GM19372 (cell line): ENCODE data around the gene RIMS3.
"Not testable (repeated sequence)": the region's sequence is repeated elsewhere in the genome, so short reads cannot be mapped to it uniquely, and the experiment has no call there.

Experiments used
- ATAC-seq: cut with Tn5 transposase; IDR thresholded peaks from one replicate; pipeline ENCODE4 v1.9.1; 2021; ENCODE audit warnings: mild to moderate bottlenecking, low read depth, moderate library complexity; ENCODE audit not compliant: unreplicated experiment

Gene RIMS3

DNA sequence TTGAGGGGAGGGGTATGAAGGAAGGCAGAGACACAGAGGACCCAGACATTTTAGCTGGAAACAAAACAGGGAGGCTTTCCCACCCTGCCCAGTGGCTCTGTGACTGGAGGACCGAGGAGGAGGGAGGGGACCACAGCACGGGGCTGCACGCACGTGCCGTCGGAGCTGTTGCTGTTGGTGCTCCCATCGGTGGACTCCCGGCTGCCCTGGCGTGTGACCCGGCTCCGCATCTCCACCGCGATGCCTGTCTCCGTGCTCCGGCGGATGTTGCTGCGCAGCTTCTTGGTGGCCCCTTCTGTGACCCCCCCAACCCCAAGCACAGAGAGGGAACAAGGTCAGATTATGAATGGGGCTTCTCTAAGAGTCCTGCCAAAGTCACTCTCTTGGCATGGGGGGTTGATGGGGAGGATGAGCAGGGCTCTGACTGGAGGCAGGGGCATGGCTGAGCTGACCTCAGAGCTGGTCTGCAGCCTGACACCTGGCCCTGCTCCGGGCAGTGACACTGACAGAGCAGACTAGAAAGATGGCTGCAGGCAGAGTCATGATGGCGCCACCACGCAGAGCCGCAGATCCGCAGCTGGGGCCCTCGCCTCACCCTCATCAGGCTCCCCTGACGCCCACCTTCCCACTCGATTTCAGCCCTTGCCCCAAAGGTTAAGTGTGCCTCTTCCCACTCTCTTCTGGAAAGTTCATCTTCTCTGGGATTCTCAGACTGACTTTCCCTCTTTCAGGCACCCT is 29.6 kb downstream of the RIMS3 start:
- no peak for ATAC-seq

DNA sequence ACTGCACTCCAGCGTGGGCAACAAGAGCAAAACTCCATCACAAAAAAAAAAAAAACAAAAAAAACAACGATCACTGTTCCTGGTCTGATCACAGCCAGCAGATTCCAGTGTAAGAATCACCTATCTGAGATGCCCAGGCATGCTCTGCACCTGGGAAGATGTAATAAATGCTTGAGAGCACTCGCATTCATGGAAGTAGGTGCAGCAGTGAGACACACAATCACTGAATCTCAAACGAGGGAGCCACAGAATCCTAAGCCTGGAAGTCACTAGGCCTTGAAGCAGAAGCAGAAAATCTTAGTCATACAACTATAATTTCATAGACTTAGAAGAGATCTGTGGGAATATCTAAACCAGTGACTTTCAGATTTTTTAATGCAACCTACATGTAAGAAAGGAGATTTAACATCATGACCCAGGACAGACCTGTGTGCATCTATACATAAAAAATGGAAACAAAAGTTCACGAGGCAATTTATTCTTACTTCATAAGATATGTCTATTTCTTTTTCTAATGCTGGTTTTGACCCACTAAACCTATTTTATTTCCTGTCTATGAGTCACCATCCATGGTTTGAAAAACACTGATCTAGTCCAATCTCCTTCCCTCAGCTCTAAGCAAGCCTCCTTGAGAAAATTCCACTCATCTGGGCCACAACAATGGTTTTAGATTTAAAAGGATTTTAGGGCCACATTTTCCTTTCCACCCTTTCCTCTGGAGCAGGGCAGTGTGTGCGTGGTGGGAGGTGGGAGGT is 30.4 kb downstream of the RIMS3 start:
- ATAC-seq: no peak

DNA sequence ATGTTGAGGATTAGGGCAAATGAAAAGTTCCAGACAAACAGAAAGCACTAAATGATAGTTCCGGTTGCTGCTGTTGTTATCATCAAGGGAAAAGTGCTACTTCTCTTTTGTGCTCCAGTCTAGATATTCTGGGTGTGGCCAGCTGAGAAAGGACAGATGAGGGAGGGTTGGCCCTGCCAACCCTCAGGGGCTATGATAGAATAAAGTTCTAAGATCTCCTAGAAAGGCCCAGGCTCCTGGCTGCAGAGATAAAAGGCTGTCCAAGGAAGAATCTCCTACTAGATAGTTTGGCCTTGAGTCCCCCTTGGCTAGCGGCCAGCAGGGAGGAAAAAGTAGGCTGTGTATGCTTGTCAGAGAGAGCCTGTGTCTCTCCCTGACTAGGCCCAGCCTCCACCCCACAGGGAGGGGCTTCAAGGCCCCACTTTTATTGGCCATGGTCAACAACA is 31.5 kb downstream of the RIMS3 start:
- no peak for ATAC-seq

DNA sequence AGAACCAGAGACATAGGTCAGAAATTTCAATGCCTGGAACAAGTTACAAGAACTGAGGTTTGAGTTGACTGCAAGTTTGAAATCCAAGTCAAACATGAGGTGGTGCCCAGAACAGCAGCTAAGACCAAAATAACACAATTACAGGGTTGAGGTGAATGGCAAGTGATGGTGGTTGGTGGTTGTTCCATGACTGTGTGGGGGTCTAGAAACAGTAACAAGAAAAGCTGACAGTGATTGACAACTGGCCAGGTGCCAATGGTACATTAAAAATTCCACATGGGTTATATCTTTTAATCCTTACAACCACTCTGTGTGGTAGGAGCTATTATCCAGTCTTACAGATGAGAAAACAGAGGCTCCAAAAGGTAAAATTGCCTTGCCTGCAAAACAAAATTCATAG is 32.0 kb downstream of the RIMS3 start:
- no peak for ATAC-seq

DNA sequence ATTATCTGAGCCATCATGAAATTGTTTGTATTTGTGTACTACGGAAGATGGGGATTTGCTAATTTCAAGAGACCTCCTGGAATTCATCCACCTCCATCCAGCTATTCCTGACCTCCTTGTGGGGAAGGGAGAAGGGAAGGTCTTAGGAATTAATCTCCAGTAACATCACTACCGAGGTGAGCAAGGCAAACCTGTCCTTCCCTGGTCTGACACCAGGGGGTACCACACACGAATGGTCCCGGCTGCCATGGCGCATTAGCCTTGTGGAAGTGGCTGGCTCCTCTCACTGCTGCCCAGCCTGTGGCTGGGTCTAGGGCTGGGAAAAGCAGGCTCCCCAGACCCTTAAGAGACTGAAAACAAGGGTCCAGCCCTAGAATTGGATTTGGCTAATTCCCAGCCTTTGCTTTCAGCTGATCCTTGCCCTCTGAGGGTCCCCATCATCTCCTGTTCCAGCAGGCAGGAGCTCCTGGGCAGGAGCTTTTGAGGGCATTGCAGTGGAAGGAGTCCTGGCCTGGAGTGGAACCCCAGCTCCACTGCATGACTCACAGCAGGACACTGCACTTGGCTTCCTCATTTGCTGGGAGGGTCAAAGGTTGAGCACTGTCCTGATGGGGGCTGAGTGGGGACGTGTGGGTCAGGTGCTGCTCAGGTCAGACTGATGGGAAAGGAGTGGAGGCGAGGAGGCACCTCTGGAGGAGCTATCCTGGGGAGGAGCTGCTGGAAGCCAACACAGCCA is 34.8 kb downstream of the RIMS3 start:
- no peak for ATAC-seq

DNA sequence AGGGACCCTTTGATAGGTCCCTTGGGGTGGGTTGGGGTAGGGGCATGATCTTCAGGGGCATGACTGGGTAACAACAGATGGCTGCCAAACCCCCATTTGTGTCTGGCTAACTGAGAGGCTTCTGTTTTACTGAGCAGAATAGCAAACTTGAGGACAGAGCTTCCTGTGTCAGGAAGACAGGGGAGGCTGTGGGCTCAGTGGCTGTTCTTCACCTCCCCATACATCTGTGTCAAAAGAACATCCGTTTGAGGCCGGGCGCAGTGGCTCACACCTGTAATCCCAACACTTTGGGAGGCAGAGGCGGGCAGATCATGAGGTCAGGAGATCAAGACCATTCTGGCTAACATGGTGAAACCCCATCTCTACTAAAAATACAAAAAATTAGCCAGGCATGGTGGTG is 35.9 kb downstream of the RIMS3 start:
- not testable (repeated sequence) for ATAC-seq

DNA sequence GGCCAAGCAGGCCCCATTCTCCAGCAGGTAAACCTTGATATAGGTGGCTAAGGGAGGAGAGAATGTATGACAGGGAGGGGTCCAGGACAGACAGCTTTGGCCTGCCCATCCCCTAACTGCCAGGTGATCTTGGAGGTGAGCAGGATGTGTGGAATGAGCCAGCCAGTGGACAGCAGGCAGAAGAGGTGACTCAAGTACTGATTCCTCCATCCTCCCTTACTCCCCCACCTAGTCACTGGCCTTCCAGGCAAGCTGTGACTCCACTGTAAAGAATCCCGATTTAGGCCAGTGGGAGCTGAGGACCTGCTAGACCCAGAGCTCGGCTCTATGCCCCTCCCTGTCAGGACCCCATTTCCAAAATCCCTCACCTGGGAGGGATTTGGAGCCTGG is 36.6 kb downstream of the RIMS3 start:
- ATAC-seq: no peak

DNA sequence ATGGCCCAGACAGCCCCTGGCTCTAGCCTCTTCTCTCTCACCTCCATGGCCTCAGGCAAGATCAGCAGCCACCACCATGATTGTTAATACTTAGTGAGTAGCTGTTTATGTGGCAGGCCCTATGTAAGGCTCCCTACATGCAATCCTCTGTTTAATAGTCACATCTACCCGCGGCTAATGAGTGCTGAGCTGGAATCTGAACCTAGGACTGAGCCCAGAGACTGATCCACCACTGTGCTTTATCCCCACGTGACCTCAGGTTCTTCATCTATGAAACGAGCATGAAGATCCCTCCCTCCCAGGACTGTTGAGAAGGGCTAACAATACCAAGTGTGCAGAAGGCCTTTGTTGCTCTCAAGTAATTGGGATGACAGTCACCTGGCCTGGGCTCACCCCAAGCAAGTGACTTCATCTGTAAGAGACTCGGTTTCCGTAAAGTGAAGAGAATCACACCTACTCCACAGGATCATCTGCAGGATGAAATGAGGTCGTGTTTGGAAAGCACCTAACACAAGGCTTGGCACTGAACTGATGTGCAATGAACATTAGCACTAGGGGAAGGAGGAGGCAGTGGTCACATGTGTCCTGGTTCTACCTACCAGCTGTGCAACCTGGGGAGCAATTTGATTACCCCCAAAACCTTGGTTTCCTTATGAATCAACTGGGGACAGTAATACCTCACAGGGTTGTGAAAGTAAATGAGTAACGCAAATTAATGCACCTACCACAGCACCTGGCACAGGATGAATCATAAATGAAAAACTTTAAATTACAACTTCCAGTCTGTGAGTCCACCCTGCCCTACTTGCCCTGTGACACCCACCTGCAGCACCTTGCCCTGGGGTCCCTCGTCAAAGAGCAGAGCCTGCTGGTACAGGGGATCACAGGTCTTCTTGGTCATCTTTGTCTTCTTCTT is 37.2 kb downstream of the RIMS3 start:
- ATAC-seq: no peak

DNA sequence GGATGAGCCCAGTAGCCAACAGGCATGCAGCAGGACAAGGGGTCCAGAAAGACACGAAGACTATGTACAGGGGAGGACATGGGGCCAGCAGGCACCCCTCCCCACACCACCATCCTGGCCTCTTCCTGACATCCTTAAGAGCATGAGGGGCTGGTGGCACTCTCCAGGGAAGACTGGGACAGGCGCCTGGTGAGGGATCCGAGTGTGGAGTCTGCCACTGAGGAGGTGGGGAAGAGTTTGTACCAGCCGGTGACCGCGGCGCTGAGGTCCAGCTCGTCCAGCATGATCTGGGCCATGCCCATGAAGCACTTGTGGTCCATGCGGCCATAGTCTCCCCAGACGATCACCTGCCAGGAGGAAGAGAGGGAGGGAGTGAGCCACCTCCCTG is 39.1 kb downstream of the RIMS3 start:
- ATAC-seq: no peak

DNA sequence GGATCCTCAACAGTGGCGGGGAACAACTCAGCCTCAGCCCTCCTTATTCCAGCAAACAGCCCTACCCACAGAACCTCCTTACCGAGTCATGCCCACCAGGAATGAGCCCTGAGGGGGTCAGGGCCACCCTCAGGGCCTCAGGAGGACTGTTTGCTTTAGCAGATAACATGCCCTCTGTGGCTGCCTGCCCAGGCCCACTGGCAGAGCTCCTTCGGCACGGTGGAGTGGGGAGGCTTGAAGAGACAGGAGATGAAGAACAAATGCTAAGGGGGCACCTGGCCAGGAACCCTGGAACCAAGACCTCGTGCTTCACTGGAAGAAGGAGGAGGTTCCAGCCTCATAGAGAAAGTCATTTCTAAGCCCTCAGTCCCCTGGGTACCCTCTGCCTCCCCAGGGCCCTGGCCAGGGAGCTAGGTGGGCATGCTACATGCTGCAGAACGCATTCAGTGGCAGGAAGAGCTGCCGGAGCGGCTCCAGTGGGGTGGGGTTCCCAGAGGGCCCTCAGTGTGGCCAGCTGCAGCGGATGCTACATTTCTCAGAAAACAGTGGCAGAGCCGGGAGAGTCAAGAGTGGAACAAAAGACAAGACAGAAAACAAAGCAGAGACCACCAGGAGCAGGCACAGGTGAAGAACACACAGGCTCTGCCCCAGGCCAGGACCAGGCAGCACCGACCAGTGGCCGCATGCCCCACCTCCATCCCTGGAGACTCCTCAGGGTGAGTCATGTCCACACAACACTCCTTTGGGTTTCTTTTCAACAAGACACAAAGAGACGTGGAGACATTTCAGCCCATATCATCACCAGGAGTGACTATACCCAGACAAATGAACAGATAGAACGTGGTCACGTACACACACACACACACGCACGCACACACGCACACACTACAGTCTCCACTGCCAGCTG is 39.8 kb downstream of the RIMS3 start:
- ATAC-seq: no peak

DNA sequence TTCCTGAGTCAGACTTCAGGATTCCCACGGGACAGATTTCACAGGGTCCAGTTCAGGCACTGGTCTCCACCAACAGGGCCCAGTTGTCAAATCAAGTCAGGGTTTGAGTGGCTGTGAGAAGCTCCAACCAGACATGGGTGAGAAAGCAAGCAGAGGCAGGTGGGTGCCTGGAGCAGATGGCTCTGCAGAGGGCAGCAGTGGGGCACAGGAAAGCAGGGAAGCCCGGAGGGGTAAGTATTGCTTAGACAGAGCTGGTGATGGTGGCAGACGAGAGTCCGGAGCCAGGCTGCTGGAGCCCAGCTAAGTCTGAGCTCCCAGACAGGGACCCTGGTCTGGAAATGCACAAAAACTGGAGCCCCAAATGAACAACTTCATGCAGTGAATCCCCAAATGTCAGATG is 40.4 kb downstream of the RIMS3 start:
- no peak for ATAC-seq

DNA sequence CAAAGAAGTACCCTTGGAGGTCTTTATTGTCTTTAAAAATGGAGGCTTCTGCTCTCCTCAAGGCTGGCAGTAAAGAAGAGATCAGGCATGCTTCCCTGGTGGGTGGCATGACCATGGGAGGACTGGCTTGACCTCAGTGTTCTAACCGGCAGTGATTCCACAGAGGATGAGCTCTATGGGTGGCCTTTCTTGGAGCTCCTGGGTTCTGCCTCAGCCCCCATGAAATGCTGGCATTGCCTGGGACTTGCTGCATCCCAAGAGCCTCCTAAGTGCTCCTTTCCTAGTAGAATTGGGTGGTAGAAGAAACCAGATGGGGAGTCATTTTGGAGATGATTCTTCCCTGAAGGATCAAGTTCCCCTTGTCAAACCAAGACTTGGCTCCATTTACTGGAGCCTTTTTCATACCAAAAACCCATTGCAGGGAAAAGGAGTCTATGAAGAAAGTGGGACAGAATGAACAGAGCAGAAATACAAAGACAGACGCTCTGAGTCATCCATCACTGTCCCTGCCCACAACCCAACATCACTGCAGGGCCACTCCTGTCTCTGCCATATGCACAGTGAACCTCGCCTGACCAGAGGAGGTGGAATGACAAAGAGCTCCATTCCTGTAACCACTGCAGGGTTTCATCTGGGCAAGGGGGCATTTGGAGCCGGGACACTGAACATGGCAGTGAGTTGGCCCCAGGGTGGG is 42.4 kb downstream of the RIMS3 start:
- ATAC-seq: no peak

DNA sequence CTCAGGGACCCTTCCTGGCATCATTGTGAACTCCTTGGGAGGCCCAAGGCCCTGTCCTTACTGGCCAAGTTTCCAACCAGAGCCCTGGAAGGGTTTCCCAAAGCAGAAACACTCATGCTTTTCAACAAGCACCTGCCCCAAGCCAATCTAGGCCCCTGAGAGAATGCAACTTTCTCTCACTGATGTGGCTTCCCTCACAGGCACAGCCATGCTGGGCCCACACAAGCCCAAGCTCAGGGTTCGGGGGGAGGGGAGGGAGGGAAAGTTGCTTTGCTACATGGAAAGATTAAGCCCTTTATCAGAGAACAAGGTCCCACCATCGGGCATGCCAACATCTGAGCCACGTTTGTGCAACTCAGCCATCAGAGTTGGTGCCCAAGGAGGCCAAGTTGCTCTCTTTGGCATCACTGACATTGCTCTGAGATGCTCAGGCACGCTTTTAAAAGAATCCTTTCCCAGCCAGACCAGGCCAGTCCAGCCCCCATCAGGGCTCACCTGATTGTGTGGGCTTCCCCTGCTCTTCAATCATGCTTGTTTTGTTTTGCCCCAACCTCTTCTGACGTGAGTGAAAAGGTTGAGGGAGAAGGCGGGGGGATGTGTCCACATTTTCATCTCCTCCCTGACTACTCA is 43.5 kb downstream of the RIMS3 start:
- no peak for ATAC-seq

DNA sequence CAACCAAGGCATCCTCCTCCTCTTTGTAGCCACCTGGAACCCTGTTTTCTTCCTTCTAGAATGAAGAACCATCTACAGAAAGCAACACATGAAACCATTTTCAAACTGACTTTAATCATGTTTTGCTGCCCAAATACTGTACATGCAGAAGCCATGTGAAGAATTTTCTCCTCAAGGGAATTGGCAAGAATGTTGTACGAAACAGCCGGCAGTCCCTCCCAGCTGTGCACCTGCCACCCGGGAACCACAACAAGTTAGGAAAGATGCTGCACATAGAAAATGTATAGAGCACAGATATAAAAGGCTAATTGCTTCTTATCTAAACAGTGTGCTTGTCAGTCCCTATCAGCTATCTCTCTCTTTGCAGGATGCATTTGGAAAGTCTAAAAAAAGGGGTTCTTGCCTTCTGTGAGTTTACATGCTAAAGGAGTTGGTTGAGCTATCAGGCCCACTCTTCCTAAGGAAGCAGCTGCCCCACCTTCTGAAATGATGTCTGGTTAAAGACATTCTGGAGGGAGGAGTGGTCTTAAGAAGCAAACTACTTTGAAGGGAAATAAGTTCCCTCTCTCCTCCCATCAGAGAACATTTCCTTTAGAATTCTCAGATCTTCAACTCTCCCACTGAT is 44.8 kb downstream of the RIMS3 start:
- no peak for ATAC-seq

DNA sequence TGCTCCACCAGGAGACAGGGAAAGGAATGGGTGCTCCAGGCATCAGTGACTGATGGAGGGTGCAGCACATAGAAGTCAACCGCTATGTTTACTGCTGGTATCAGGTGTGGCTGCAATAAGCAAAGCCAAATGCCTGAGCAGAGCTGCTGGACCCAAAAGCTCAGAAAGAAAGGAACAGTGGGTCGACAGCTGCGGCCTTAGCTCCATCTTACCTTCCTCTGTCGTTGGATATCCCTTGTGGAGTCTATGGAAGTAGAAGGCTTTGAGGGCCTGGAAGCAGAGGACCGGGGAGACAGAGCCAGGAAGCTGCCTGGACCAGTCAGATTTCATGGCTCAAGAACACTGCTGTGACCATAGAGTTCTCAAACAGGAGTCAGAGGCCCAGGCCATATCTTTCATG is 45.3 kb downstream of the RIMS3 start:
- no peak for ATAC-seq

DNA sequence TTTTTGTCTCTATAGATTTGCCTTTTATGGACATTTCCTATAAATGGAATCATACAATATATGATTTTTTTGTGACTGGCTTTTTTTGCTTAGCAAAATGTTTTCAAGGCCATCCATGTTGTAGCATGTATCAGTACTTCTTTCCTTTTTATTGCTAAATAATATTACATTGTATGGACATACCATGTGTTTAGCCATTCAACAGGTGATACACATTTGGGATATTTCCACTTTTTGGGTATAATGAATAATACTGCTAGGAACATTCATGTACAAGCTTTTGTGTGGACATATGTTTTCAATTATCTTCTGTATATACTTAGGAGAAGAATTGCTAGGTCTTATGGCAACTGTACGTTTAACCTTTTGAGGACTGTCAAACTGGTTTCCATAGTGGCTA is 47.4 kb downstream of the RIMS3 start:
- ATAC-seq: no peak

DNA sequence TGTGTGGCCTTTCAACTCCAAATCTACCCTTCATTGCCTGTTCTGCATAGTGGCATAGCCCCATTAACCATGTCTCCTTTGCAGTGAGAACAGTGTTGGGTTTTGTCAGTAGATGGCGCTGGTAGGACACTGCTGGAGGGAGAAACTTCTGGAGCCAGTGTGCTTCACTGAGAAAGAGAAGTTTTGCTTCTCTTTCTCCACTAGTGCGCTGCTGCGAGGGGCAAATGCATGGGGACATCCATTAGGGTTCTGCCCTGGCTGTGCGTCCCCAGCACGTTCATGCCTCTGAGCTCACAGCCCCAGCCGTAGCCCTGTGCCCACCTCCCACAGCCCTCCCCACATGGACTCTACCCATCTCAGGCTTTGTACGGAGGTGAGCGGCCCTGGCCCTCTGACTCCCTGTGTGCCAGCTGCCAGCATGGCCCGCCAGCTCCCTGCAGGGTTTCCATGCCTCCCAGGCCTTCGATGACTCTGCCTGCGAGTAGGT is 53.1 kb downstream of the RIMS3 start:
- ATAC-seq: no peak

DNA sequence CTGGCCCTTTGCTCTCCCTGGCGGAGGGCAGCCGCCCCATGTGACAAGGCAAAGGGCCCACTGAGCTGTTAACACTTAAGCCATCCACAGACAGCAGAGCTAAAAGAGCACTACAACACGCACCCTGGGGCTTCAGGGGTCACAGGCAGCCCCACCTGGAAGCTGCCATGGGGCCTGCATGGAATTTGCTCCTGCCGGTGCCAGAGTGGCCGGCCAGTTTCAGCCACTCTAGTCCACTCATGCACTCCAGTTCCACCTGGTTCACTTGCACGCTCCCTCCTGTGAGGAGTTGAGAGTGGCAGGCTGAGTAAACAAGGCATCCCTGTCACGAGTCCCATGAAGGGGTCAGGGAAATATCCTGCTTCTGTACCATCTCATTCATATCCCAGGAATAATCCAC is 55.3 kb downstream of the RIMS3 start:
- ATAC-seq: no peak
